Stimulated activated CD8-positive, alpha-beta memory T cell treated with anti-CD3 and anti-CD28 coated beads, Interleukin-15, amount 100 ng/mL, for 4 hours (primary cell): Measurements from ENCODE around the gene FECH.

Experiments used
- DNase-seq, 2 donors: peaks; one replicate each; pipeline ENCODE4 v3.0.0-alpha.2; 2020; ENCODE audit warnings: low read depth in 2 of 2

The FECH gene

DNA sequence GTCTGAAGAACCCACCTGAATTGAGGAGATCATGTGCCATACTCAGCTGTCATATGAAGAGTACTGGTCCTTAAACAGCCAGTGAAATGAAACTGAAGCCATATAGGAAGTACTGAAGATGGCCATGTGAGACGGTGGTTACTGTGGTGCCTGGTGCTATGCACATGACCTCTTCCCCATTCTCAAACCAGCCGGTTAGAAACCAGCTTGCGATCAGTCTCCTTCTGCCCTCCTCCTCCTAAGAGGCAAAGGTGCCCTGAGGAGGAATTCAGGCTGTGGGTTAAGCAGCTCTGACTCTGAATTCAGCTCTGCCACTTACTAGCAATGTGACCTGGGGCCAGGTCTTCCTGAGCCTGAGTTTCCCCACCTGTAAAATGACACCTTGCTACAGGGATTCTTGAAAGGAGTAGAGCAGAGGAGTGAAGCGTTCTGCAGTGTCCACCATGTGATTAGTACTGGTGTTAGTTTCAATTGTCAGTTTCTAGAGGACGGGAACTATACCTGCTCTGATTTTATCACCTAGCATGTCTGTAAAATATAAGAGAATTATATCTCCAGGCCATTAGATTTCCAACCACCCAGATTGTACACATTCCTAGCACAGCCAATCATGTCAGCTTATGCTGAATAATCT lies 5.1 kb downstream of the FECH start:
- peak; percentile 10 for DNase-seq

DNA sequence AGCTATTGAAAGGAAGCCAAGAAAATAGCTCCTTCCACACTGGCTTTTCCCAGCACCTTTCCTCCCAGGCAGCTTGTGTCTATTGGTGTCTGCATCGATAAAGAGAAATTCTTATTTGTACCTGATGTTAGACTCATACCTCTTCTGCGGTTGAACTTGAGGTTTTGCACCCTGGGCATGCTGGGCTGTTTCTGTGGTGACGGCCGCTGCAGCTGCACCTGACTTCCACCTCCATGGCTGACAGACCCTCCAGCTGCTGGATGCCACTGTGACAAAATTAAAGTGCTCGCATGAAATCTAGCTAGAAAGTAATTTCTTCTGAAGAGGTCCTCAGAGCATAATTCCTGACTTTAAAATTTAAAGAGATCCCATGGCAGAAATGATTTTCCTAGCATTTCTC lies 6.6 kb downstream of the FECH start:
- DNase-seq, result no peak

DNA sequence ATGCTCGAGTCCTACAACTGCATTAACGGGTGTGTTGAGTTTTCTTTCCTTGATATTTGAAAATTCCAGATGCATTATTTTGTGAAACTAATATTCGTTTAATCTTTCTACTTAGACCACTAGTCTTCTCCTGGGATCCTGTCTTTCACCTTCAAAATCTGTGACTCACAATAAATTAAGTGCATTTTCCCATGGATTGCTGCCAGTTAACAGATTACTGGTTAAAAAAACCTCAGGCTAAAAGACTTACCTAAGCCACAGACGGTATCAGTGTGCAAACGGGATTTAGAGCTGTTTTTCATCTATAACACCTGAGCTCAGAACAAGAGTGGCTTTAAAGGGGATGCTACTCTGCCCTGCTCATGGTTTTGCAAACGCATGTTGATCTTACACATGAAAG lies 10.2 kb downstream of the FECH start:
- DNase-seq, result no peak

DNA sequence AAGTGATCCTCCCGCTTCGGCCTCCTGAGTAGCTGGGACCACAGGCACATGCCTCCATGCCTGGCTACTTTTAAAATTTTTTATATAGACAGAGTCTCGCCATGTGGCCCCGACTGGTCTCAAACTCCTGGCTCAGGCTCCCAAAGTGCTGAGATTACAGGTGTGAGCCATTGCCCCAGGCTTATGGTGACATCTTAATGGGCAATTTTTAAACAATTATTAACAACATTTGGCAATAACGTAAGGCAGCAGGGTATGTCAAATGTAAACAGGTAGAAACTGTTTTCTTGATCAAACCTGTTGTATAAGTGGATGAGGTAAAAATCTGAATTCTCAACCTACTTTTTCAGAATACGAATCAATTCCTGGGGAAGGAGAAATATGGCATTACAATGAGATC lies 11.0 kb downstream of the FECH start:
- no peak for DNase-seq

DNA sequence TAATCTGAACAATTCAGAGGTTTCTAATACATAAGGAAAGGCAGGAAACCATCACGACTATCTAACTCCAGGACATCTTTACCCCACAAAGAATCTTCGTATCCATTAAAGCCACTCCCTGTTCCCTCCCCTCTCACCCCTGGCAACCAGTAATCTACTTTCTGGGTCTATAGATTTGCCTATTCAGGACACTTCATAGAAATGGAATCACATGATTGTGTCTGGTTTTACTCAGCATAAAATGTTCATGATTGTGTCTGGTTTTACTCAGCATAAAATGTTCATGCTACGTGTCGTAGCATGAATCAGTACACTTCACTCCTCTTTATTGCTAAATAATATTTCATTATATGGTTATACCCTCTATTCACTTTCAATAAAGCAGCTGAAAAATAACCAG lies 11.6 kb downstream of the FECH start:
- DNase-seq, result no peak

DNA sequence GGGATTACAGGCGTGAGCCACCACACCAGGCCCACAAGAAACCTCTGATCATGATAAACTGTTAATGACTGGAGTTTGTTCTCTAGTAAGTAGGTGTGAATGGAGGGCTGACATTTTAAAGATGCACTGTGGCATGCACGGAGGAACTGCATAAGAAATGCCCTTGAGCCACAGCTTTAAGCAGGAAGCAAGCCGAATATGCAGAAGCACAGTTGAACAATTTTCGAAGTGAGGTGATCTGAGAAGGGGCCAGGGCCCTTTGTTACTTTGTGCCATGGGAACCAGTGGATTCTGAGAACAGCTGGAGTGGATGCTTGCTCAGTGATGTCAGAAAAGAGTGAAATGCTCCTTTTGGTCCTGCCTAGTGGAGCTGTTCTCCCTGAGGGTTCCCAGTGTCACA lies 16.3 kb downstream of the FECH start:
- no peak for DNase-seq

DNA sequence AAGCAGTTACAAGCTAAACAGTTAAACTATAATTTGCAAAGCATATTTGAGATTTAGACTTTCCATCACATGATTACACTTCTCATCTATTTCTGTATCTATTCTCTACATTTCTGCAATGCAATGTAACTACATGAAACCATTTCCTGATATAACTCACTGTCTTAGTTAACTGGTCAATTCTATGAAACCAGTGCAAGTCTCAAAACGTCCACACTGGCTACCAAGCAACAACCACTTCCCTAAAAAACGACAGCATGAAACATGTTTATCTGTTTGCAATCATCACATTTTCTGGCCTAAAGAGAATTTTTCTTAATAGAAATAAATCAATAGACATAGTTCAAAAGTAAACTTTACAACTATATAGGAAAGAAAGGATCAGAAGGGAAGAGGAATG lies 17.4 kb downstream of the FECH start:
- no peak for DNase-seq

DNA sequence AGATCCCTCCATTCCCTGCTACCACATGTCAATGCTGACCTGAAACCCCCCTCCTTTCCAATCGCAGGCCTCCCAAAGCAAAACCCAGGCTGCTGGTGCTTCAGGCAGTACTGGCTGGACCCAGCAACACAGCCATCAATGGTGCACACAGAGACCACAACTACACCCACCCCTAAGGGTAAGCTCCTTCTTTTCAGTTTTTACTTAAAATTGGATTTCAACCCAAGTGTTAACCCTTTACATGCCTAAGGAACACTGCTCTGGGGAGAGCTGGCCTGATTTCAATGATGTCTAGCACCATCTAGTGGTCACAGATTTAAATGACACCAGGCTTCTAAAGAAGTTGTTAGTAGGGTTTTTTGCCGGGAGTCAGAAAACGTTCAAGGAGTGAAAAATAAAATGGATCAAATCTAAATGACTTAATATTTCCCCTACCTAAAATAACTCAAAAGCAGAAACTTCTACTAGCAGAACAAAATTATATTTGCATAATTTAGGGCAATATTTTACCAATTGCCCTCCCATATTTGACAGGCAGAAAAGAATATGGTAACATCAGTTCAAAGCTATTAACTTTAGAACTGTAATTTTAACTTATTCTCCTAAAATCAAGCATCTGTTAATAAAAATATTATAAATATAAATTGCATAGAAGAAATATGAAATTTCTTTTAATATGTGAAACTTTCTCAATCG lies 24.6 kb downstream of the FECH start:
- DNase-seq, result no peak

DNA sequence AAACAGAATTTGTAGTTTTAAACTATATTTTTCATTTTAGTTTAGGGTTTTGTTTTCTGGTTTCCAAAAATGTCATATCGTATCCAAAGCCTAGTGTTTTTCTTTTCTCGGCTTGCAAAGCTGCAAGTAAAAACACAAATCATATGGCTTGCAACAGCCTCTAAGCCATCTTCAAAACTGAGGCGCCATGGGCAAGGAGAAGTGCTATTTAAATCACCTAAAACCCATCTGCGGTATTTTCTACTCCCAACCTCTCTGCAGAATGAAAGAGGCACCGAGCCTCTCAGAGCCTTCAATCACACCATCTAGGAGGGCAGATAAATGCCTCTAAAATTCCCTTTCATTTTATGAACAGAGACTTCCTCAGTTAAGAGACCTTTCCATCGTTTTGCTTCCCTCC lies 25.2 kb downstream of the FECH start:
- no peak for DNase-seq

DNA sequence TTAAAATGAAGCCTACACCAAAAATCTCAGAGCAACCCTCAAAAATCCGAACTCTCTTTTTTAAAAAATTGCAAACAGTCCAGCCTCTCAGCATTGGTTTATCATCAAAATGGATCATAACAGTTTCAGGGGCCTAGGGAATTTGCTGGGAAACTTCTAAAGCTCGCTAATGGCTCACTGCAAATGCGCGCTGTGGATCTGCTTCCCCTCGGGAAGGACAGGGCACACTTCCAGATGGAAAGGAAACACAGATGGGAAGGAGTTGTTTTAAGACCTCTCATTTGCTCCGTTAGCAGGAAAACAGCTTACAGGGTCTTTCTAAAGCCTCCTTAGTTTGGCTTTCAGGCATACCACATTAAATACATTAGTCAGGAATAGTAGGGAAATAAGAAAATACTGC lies 27.2 kb downstream of the FECH start:
- DNase-seq, result no peak

DNA sequence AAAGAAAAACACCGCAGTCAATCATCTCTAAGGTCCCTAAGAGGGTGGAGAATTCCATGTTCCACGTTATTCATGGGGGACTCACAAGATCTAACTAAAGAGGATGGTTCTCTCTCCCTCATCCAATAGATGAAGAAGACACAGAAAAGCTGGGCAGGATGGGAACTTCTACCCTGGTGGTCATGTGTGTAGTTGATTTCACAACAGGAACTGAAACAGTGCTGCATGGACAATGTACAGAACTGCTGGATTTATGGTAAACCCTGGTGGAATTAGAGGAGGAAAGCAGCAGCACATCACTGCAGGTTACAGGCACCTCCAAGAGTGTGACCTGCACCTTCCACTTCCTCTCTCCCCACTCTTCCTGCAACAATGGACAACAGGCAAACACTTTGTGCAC lies 31.4 kb downstream of the FECH start:
- DNase-seq, result no peak

DNA sequence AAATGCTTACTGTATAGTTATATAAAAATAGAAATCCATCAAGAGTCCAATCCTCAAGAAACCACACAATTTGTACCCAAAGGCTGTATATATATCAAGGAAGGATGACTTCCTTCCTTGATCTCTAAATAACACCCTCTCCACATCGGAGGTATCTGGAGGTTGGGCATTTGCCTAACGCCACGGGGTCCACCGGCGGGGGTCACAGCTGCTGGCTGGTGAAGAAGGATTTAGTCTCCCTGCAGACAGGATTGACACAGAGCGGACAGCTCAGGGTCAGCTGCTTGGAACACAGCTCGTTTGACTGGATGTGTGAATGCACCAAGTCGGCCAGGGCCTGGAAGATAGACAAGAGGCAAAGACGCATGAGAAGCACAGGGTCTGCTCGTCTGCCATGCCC lies 36.0 kb downstream of the FECH start:
- no peak for DNase-seq

DNA sequence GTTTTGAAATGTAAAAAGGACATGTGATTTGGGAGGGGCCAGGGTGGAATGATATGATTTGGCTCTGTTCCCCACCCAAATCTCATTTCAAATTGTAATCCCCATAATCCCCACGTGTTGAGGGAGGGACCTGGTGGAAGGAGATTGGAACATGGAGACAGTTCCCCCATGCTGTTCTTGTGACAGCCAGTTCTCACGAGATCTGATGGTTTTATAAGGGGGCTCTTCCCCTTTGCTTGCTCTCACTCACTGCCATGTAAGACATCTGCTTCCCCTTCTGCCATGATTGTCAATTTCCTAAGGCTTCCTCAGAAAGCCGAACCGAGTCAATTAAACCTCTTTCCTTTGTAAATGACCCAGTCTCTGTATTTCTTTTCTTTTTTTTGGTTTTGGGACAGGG lies 39.2 kb downstream of the FECH start:
- no peak for DNase-seq

DNA sequence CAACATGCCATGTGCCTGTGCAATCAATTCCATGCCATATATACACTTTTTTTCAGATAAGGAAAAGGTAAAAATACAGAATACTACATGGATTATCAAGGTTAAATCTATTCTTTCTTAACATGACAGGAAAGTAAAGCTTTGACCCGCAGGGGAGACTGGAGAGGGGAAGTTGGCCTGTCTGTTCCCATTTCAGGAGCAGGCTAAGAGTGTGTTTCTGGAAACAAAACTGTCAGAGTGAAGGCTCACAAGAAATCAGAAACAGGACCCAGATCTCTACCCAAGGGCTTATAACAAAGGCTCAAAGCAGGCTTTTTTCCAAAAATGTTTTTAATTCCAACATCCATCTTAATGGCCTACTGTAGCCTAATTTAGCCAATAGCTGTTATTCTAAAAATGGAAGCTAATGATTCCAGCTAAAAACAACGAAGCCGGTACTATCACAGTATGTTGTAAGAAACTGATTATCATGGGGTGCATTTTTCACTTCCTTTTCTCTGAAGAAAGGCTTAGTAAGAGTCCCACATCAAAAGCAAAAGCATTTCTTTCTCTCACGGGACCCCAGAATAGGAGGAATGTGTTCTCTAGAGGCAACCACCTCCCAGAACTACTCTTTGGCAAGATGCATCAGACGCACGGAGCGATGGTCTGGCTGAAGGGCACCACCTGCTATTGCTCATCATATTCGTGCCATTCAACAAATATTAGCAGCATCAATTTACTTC lies 41.4 kb downstream of the FECH start:
- no peak for DNase-seq

DNA sequence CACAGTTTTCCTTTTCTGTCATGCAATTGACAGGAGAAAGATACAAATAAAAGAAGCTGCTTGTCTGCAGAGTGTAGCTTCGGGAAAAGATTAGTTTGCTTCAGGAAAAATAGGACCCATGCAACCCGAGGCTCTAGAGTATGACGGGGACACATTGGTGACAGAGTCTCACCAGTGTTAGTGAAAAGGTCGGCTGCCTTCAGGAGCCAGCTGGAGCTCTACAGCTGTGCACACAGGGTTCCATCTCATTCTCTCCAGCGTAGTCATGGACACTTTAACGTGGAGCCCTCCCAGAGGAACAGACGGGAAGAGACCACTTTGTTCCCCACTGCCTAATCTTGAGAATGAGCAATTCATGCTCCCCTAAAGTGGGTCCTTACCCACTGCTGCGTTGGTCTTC lies 42.9 kb downstream of the FECH start:
- DNase-seq, result no peak

DNA sequence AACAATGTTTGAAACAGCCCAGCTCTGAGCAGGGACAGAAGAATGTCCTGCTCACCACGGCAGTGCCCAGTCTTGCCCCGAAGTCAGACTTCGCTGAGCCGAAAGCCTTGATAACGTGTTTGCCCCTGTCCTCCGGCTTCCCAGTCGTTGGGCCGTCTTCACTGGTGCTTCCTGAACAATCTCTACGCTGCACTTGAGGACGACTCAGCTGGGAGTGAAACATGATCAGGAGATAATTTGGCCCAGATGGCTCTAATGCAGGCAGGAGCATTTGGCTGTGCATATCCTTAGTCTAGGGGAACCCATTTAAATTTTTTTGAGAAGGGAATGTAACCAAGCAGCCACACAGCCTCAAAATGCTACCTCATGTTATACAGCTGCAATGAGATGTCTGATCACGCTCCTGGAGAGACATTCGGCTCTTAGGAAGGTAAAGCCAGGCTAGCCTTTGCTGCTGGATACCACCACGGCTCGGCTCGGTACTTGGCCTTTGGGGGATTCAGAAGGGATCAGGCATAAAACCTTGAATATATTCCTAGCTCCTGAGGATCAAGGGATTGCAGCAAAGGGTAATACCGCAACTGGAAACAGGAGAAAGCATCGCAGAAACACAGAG lies 43.6 kb downstream of the FECH start:
- DNase-seq, result no peak

DNA sequence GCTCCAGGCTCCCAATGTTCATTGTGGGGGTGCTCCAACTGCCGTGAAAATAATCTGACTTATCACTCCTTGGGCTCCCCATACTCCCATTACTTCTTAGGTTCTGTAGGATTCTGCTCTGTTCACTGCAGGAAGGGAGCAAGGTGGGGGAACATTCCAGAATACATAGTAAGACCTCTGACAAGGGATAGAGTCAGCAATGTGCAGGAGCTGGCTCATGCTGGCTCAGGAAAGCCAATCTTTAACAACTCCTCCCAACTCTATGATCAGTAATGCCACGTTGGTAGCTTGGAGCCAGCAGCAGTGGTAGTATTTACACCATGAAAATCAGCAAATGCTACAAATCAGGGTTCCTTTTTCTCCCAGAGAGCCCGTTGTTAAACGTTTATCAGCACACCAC lies 44.4 kb downstream of the FECH start:
- DNase-seq, result no peak

DNA sequence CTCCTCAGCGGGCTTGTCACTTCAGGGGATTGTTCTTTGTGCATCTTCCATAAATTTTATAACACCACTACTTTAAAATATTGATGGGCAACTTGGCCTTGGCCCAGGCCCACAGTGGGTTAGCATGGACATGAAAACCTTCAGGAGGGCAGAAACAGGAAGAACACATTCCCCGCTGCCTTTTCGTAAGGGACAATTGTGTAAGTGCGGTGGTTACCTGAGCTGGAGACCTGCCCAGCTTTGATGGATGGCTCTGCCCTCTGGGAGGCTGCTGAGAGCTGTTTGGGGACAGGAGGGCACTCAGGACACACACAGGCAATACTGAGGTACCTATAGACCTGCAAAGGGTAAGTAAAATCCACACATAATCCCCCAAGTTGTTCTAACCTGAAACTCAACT lies 46.8 kb downstream of the FECH start:
- DNase-seq, result no peak

DNA sequence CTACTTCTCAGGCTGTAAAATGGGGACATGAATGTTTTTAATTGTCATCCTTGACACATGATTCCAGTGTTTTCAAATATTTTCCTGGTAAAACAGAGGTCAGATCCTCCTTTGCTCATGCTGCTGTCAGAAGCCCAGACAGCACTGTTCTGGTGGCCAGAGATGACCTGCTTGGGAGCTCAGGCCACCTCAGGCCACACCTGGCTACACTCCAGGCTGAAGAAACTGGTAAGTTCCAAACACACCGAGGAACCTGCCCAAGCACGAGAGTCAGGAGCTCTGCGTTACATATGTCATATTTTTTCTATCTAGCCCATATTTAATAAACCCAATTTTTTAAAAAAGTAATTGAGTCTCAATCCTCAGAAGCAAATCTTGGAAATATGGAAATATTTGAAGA lies 47.9 kb downstream of the FECH start:
- no peak for DNase-seq

DNA sequence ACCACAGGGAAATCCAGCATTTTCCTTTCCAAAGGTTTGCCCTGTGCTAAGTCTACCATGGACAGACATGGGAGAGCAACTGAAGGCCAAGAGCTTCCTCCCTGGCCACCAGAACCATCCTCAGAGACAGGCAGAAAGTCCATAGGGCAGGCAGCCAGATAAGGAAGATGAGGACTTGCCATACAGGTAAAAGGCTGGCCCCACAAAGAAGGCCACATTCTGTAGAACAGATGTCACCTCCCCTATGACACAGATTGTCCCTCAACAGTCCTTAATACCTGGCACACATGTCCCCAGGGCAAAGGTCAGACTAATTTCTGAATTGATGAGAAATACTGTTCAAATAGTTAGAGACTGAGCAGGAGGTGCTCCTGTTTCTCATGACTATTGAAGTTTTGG lies 52.0 kb downstream of the FECH start:
- DNase-seq, result no peak

DNA sequence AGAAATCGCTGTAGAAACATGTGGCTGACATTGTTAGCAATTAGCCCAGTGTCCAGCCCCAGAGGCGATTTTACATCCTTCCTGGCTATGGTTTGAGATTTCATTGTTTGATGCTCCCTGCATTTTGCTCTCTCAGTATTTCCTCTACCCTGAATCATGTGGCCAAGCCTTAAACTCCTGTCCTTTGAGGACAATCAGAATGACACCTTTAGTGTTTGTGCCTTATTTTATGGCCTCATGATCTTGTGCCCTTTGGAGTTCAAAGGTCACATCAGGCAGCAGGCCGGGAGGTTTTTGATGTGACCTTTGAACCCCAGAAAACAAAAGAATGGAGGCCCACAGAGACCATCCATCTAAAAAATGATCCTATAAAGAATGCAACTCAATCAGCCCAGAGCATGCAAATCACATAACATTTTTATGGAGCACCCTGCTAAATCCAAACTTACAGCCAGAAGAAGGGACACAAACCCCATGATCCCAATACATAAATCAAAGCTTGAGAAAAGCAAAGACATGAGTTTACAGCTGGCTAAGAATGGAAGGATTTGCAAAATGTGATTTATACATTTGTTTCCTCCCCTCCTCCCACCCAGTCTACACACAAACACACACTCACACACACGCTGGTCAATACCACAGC lies 52.5 kb downstream of the FECH start:
- no peak for DNase-seq
